Heart right ventricle (tissue), 16 donors: ENCODE measurements around the gene SNRPA. TPM values are rescaled to one million over a fixed set of nuclear protein-coding genes. Genes with fewer than 3 reads are reported as not detected.

Experiments
- ATAC-seq, 8 donors: fragments of 200-7000 bp; cut with Tn5 transposase; one replicate each; pipeline ENCODE4 v1.9.1; 2020; ENCODE audit warnings: mild to moderate bottlenecking in 8 of 8, moderate library complexity in 8 of 8, moderate number of reproducible peaks in 1 of 8
- DNase-seq, 2 donors: peaks; one replicate each; pipeline ENCODE4 v3.0.0-alpha.2; 2020
- H3K27ac ChIP-seq, 10 donors: fragments of 200-600 bp; sonication (generic) in 2 of 10; one replicate each; pipeline versions ENCODE4 v1.5.0 to v1.8.0; 2020 to 2022; ENCODE audit warnings: mild to moderate bottlenecking in 3 of 10
- H3K27me3 ChIP-seq, 7 donors: fragments of 200-600 bp; one replicate each; pipeline ENCODE4 v1.8.0; 2021 to 2022; ENCODE audit warnings: mild to moderate bottlenecking in 2 of 7
- H3K36me3 ChIP-seq, 9 donors: fragments of 200-600 bp; sonication (generic) in 1 of 9; one replicate each; pipeline versions ENCODE4 v1.5.0 to v1.8.0; 2020 to 2022; ENCODE audit warnings: mild to moderate bottlenecking in 2 of 9
- H3K4me1 ChIP-seq, 9 donors: fragments of 200-600 bp; sonication (generic) in 1 of 9; one replicate each; pipeline versions ENCODE4 v1.5.0 to v1.8.0; 2020 to 2022; ENCODE audit warnings: mild to moderate bottlenecking in 4 of 9
- H3K4me3 ChIP-seq, 10 donors: fragments of 200-600 bp; sonication (generic) in 2 of 10; one replicate each; pipeline versions ENCODE4 v1.5.0 to v1.8.0; 2020 to 2022; ENCODE audit warnings: mild to moderate bottlenecking in 7 of 10, moderate library complexity in 2 of 10
- H3K9me3 ChIP-seq, 11 donors: fragments of 200-600 bp in 10 of 11; sonication (generic) in 2 of 11; one replicate each; pipeline versions ENCODE4 v1.5.0 to v1.8.0; 2013 to 2022; ENCODE audit warnings: mild to moderate bottlenecking in 2 of 11, control low read depth in 1 of 11, moderate library complexity in 1 of 11
- WGBS, 2 donors: extraction: QIAGEN DNeasy Blood & Tissue Kit; methylation state at CpG; one replicate each; pipeline ENCODE4 v1.1.7; 2013; ENCODE audit warnings: inconsistent platforms in 1 of 2; 5-methylcytosine and 5-hydroxymethylcytosine counted together
- intact Hi-C, 10 donors: fragments of 100-400 bp; cut with DNase I; formaldehyde crosslinking; loops; one replicate each; pipeline versions ENCODE4 v1.11.1 to v1.14.2; 2022
- polyA plus RNA-seq, 2 donors: library from polyadenylated mRNA; stranded (reverse); fragments of 200-250 nt; gene quantifications; one replicate each; pipeline ENCODE4 v1.2.3, GENCODE V29; 2013
- total RNA-seq, 10 donors: library from RNA; stranded (reverse); fragmentation: NEBNext Ultra II Directional in 3 of 10; extraction: Animal tissue kit (Norgen Biotek cat#: 25700) in 3 of 10; gene quantifications; one replicate each; pipeline versions ENCODE4 v1.2.1 to v1.2.4, GENCODE V29; 2021 to 2023
- TF ChIP-seq, protein P1 (sequence below), 9 donors: fragments of 200-600 bp; sonication (generic) in 2 of 9; IDR thresholded peaks; one replicate each; pipeline versions ENCODE4 v1.5.0 to v1.8.0; 2021 to 2022; ENCODE audit warnings: antibody characterized with exemption in 9 of 9, mild to moderate bottlenecking in 5 of 9, moderate library complexity in 1 of 9
- donor health status: Arrhythmogenic right ventricular cardiomyopathy.
- donor health status: ischemic (EF 13 %, LVEDD 7.1; RV severe dilation, severe dysfunction).
- donor health status: healthy with polysubstance abuse.
- donor health status: DM: no; HTN: yes; CAD: no.
- donor health status: DM: no; HTN: no; CAD: no.
- donor health status: ischemic (EF 25% LVEDD 6.9; RV normal size, moderate dysfunction).
- donor health status: ischemic (EF 25% LVEDD 5.7; RV mildly dilated, moderate dysfunction).
- donor health status: healthy.
- donor health status: DM: yes; HTN: yes; CAD: no.
- donor health status: Ischemic cardiomyopathy.
- donor health status: ischemic (EF 35%, LVEDD 5.7; RV mildly dilated, moderate dysfunction).
- donor health status: nonischemic (EF 11% LVEDD 7.7; RV severe dilation, severe dysfunction).
- donor health status: DM: yes; HTN: yes; CAD: no.
- donor health status: PGD.
- donor health status: ischemic (EF 29% LVEDD 5.4; RV normal size, mild dysfunction).
- donor health status: nonischemic (EF 23%, LVEDD 6.1; RV moderate dilation, normal function).

The SNRPA gene
- total and polyA plus RNA-seq, 12 donors = 24.0 to 40.6 (median 35.0) TPM

DNA sequence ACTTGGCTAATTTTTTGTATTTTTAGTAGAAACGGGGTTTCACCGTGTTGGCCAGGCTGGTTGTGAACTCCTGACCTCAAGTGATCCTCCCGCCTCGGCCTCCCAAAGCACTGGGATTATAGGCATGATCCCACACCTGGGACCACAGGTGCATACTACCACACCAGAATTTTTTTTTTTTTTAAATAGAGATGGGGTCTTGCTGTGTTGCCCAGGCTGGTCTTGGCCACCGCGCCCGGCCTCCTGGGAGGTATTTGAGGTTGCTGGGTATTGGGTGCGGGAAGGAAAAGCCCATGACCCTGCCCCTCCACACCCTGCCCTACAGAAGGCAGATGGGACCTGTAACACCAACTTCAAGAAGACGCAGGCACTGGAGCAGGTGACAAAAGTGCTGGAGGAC lies 14.3 kb upstream of the SNRPA start:
- no peak for DNase-seq
- TF ChIP-seq, protein P1, sequence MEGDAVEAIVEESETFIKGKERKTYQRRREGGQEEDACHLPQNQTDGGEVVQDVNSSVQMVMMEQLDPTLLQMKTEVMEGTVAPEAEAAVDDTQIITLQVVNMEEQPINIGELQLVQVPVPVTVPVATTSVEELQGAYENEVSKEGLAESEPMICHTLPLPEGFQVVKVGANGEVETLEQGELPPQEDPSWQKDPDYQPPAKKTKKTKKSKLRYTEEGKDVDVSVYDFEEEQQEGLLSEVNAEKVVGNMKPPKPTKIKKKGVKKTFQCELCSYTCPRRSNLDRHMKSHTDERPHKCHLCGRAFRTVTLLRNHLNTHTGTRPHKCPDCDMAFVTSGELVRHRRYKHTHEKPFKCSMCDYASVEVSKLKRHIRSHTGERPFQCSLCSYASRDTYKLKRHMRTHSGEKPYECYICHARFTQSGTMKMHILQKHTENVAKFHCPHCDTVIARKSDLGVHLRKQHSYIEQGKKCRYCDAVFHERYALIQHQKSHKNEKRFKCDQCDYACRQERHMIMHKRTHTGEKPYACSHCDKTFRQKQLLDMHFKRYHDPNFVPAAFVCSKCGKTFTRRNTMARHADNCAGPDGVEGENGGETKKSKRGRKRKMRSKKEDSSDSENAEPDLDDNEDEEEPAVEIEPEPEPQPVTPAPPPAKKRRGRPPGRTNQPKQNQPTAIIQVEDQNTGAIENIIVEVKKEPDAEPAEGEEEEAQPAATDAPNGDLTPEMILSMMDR (IDR thresholded peaks at IDR 0.05) = no peak
- intact Hi-C loops = no loop called here

GRCh38 chr19:40737102-40737644 lies 13.8 kb upstream of the SNRPA start:
- Histone ChIP-seq H3K36me3 (peaks cover 0 to 90% (median 45%) of the 10 kb centered on the region in 9 donors), H3K4me3 (no peak overlapping the region), H3K4me1 (peaks cover 0 to 29% (median 9%) of the 10 kb centered on the region in 9 donors), H3K27ac (peak overlapping the region in 4 of 10 donors; percentile 25 to 61 (median 39)), H3K9me3 (no peaks in the 10 kb centered on the region), H3K27me3 (no peaks in the 10 kb centered on the region)
- TF ChIP-seq, protein P1 (IDR thresholded peaks at IDR 0.05) = no peak
- intact Hi-C loops = no loop called here
- DNase-seq (peak in 1 of 2 donors; percentile 35), ATAC-seq (peak in 7 of 8 donors; percentile 24 to 67 (median 58))
- 68 to 75% methylated on average over 9 of the region's 9 CpGs for WGBS, 2 donors

More for the DNA sequence above, 14.3 kb upstream of the SNRPA start:
- 88 to 97% methylated on average over 9 of the region's 9 CpGs for WGBS, 2 donors
- Histone ChIP-seq H3K9me3 (no peaks in the 10 kb centered on the region), H3K4me3 (no peak overlapping the region), H3K4me1 (peaks cover 0 to 26% (median 9%) of the 10 kb centered on the region in 9 donors), H3K27me3 (no peaks in the 10 kb centered on the region), H3K36me3 (peaks cover 0 to 93% (median 45%) of the 10 kb centered on the region in 9 donors), H3K27ac (peak overlapping the region in 4 of 10 donors; percentile 25 to 61 (median 39))
- ATAC-seq = no peak

DNA sequence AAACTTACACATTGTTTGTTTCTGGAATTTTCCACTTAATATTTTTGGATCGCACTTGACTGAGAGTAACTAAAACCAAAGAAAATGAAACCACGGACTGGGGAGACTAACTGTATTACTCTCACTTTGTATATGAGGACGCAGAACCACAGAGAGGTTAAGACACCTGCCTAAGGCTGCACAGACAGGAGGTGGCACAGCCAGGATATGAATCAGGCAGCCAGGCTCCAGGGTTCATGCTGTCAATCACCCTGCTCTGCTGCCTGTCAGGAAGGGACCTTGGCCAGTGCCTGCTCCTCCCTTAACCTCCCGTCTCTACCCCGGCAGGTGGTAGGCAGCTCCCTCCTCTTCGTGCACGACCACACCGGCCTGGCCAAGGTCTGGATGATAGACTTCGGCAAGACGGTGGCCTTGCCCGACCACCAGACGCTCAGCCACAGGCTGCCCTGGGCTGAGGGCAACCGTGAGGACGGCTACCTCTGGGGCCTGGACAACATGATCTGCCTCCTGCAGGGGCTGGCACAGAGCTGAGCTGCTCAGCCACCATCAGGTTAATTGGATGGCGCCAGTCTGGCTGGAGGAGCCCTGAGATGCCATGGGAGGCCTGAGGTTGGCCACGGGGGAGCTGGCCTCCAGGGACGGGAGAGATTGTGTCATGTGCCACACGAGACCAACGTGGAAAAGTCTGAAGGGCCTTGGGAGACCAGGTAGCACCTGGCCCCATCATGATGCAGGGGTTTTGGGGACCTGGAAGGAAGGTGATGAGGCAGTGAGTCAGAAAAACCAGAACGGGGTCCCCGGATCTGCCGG lies 11.8 kb upstream of the SNRPA start:
- intact Hi-C loops = no loop called here
- no peak for ATAC-seq
- Histone ChIP-seq H3K9me3 (no peaks in the 10 kb centered on the region), H3K4me1 (peaks cover 0 to 29% (median 9%) of the 10 kb centered on the region in 9 donors), H3K36me3 (peaks cover 0 to 78% (median 28%) of the 10 kb centered on the region in 9 donors), H3K27ac (peak overlapping the region in 5 of 10 donors; percentile 15 to 80 (median 70)), H3K27me3 (no peaks in the 10 kb centered on the region), H3K4me3 (no peak overlapping the region)
- DNase-seq = no peak
- 82 to 89% methylated on average over 22 of the region's 22 CpGs for WGBS, 2 donors
- TF ChIP-seq, protein P1 (IDR thresholded peaks at IDR 0.05) = no peak

- TF ChIP-seq, protein P1 (IDR thresholded peaks at IDR 0.05) = no peak
- ATAC-seq = peak in 6 of 8 donors; percentile 2 to 19 (median 10)
- no peak for DNase-seq
- H3K4me1 ChIP-seq = peaks cover 0 to 29% (median 10%) of the 10 kb centered on the region in 9 donors
- peaks cover 0 to 70% (median 21%) of the 10 kb centered on the region in 9 donors for H3K36me3 ChIP-seq
- H3K9me3 ChIP-seq = no peaks in the 10 kb centered on the region
- H3K27me3 ChIP-seq = no peaks in the 10 kb centered on the region
- intact Hi-C loops = loop anchor here in 1 of 10 donors (5.0 kb wide), 1 partner anchor 68 kb away; no protein-coding TSS in a partner anchor
- peak overlapping the region; percentile 28 to 80 (median 70) for H3K27ac ChIP-seq
- no peak overlapping the region for H3K4me3 ChIP-seq
- 74 to 82% methylated on average over 16 of the region's 16 CpGs for WGBS, 2 donors
These were observed 10.9 kb upstream of the SNRPA start for GRCh38 chr19:40739871-40740703.
